GM18508 (cell line): ENCODE measurements around the gene DTNBP1.

Source experiments
- ATAC-seq: cut with Tn5 transposase; IDR thresholded peaks from one replicate; pipeline ENCODE4 v1.9.1; 2021; ENCODE audit warnings: moderate number of reproducible peaks; ENCODE audit not compliant: insufficient read depth, unreplicated experiment

Gene DTNBP1

DNA sequence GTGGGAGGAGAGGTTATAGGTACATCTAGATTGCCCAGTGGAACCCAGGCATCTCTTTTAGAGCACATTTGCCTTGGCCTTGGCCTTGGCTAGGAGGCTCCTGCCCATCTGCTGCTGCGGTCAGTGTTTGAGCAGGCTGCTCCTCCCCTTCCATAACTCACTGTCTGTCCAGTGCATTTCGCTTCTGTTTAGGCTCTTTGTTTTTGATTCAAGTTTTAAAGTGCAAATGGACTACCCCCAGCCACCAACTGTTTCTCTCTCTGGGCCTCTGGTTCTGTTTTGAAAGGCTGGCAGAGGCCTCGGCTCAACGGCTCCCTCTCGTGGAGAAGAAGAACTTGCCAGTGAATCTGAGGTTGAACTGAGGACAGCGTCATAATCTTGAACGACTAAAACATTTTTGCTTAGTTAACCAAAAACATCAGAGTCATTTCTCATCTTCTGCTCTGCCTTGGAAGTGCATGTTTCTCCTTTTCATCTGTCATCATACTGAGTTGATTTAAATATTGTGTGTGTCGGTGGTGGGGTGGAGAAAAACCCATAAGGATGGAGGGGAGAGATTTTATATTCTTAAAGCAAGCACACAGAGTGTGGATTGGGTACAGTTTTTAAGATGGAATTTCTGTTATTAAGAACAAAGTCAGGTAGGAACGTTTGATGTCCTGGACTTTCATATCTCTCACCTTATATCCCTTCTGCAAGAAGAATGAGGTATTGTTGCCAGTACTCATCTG lies 171.4 kb downstream of the DTNBP1 start:
- ATAC-seq, result no peak

DNA sequence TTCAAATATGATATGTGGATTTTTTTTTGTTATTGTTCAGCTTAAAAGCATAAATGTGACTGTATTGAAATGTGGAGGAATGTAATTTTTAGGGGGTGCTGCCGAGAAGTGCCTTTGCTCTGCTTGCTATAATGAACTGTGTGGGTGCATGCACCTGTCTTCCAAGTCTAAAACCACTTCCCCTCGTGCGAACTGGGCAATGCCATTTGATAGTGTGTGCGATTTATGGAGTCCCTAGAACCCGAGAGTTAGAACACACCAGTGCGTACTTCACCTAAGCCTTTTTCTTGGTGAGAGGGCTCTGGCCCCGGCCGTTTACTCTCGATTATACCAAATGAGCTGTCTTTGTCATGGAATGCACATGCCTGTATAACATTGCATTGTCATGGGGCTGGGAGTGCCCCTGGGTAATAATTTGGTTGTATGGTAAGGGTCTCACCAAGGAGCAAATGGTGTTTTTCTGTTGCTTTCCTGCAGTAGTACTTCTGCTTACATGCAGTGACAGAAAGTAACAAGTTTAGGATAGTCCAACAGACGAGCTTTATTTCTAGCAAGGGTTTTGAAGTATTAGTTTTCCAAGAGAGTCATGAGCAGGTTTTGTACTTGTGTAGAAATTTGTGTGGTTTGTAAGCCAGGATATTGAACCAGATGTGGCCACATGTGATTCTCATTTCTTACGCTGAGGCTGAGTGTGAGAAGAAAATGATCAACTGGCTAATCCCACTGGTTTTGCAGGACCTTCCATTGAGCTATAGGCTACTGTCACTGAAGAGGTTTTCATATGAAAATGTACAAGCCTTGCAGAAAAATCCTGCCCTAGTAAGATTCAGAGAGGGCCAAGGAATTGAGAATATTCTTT lies 172.4 kb downstream of the DTNBP1 start:
- no peak for ATAC-seq

DNA sequence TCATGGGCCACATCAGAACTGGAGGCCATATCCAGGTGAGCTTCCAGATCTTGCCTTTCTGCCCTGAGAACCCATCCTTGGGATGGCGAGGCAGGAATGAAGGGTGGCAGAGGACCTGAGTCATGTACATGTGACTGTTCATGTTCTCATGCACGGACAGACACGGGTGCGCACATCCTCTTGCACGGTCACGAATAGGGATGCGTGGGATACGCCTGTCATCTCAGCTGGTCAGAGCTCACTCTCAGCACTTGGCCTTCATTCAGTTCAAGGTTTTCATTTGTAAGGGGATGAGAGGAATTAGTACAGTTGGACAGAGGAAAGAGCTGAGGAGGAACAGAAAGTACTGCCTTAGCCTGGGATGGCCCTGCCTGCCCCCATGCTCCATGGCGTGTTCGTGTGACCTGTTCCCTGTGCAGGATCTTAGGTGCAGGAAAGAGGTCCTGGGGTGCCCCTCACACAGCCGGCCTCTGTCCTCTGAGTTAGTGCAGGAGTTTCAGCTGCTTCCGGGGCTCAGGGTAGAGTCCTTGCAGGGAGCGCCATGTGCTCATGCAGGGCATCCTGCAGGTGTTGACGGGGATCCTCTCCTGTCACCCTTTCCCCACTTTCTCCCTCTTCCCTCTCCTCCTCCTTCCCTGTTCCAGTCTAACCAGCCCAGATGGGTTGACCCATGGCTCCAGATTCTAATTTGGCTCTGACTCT lies 173.4 kb downstream of the DTNBP1 start:
- no peak for ATAC-seq

DNA sequence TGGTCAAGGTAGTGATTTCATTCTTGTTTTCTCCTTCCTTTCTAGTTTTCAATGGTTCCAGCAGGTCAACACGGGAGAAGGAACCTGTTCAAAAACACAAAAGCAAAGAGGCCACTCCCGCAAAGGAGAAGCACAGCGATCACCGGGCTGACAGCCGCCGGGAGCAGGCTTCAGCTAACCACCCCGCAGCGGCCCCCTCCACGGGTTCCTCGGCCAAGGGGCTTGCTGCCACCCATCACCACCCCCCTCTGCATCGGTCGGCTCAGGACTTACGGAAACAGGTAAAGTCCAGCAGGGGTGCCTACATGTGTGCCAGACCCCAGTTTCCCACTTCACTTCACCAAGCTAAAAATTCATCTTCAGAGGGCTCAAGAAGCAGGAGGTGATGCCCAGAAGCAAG lies 175.6 kb downstream of the DTNBP1 start:
- no peak for ATAC-seq

DNA sequence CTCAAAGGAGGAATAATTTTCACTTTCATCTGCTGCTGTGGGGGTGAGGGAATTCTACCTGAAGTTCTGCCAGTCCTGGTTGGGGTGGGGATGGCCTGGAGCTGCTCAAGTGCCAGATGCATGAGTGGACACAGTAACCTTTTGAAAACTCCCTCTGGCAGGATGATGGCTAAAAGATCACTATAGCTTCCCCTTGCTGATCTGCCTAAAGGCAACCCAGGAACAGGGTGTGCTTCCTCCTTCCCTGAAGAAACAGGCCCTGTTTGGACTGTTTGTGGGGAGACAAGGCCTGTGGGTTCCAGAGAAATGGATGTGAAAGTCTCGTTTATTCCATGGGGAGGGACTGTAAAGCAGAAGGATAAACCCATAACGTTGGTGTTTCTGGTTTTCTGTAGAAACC lies 176.9 kb downstream of the DTNBP1 start:
- no peak for ATAC-seq

DNA sequence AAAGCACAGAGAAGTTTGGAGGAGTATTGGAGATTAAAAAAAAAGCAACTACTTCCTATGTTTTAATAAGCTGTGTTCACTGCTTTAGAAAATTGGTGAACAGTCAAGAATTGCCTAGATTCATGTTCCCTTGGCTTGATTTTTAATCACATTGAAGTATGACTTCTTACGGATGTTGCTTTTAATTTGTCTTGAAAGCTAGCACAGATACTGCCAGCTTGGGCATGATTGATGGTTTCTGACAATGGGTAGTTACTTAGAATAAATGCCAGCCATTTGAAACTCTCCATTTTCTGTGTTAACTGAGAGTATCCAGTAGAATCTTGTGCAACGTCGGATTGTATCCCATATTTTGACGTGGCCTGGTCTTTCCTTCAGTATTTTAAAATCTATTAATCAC lies 178.0 kb downstream of the DTNBP1 start:
- no peak for ATAC-seq

DNA sequence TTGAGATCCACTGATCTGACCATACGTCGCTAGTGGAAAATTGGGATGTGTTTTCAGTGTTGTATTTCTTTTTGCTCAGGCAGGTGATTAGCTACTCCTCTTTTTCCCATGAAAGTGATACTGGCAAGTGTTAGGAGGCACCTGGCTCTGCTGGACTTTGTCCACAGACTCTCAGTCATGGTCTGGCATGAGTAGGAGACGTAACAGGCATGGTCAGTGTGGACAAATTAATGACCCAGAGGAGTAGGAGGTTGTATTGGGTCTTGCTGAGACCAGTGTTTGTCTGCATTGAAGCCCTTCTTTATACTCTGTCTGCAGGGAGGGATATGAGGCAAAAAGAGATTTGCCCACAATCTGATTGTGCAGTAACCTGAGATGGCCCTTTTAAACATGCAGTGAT lies 178.7 kb downstream of the DTNBP1 start:
- ATAC-seq, result no peak

DNA sequence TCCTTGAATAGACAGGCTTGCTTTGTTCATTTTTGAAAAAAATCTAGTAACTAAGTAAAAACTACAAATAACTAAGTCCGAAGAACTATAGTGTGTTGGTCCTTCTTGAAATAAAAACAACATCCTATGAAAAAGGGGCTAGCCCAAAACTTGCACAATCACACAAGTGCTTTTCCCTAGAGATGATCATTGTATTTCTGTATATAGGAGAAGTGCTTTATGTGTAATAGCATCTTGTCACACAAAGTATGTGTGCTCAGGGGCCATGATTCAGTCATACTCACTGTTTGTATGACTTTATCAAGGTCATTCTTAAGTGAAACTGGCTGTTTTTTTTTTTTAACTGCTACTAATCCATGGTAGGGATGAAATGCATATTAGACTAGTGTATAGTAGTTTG lies 179.8 kb downstream of the DTNBP1 start:
- ATAC-seq, result no peak

DNA sequence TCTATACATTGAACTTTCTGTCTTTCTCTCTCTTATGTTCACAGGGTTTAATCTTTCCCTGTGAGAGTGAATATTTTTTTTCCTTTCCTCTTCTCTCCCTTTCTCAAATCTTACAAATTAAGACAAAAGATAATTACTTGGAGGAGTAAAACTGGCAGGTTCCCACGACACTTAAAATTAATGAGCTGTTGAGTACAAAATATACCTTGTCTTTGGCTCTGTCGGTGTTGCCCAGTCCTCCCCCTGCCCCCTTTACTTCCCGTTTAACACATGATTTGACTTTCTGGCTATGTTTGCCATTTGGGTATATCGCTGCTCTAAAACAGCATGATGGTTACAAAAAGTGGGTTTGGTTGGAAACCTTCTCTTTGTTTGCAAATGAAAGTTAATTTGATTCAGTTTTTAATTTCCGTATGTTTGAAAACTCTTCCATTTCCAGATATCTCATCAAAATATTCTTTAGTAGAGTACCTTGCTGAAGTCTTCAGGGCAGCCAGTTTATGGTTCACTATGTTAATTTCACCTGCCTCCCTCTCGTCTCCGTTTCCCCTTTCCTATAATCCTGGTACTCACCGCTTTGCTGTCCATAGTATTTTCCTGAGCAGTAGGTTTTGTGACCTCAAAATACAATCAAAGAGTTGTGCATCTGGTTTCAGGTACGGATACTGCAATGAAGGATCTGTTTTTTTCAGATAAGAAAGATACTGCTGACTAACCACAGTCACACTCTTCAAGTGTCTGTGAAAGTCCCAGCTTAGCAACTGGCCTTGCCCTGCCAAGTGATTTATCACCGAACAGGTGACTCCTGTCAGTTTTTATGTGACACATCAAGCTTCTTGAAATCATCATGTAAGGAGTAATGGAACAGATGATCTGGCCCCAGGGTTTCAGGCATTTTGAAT lies 181.2 kb downstream of the DTNBP1 start:
- ATAC-seq, result no peak

DNA sequence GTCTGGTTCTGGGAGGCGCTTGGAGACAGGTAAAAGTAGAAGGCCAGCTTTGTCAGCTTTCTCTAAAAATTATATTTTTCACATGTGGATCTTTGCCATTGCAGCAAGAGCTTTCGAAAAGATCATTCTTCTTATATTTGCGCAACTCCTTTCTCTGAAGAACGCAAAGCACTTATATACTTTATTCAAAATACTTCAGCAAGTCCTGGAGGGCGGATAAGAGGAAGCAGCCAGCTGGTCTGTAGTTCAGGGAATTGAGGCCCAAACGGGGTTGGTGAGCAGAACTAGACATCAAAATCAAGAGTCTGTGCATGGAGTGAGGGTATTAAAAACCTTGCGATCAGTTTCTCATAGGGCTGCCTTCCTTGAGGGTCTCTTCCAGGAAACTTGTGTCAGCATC lies 182.3 kb downstream of the DTNBP1 start:
- ATAC-seq, result no peak

DNA sequence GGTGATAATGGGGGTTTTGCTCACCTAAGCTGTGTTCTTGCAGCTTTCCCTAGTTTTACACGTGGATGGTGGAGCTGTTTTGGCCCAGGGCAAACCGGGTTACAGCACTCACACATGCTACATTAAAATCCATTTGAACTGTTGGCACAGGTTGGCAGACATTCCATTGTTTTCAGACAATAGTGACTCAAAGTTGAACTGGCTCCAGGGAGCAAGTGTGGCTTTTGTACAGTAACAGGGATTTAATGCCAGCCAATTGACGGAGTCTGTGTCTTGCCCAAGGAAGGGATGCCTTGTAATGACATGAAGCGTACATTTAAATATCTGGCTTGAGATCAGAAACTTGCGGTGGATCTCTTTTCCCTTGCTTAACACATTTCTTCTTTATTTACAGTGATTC lies 183.1 kb downstream of the DTNBP1 start:
- ATAC-seq, result no peak

DNA sequence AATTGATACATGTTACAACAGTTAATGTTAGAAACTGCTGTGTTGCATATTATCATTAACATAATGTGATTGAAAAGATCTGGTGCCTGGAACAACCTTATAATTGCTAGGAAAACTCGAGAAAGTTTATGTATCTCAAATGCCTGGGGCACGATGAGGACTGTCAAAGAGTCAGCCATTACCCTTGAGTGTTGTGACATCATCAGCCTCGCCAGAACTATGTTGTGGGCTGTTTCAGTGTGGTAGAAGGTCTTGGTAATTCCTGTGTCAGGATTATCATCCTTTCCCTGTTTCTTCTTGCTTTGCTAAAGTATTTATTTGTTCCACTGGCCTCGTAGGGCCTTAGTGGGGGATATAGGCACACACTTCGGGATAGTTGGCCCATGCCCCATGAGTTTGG lies 185.1 kb downstream of the DTNBP1 start:
- no peak for ATAC-seq

DNA sequence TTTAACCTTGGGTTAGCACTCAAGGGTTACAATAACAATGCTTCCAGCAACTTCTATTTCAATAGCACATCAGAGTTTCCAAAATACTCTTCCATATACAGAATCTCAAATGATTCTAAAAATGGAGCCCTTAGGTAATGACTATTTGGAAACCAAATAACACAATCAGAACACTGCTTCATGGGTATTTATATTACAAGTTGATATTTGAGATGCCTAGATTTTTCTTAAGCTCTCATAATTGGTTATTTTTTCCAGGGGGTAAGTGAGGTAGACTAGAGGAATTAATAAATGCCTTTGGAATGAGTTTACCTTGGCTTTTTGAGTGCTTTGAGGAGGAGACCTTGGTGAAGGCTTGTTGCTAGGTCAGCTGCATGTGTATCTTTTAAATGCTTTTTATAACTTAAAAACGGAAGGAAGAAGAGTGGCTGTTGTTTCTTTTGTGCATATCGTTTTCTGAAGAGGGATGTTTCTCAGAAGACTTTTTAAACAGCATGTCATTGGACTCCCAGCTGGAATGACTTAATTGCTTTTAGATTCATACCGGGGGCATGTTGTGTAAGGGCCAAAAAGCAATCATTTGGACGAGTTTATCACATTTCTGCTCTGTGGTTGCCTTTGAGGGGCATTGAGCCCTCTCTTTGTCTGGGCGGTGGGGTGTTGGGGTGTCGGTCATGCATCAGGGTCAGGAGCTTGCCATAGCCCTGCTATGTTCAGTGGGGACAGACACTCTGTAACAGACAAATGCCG lies 186.0 kb downstream of the DTNBP1 start:
- ATAC-seq, result no peak

DNA sequence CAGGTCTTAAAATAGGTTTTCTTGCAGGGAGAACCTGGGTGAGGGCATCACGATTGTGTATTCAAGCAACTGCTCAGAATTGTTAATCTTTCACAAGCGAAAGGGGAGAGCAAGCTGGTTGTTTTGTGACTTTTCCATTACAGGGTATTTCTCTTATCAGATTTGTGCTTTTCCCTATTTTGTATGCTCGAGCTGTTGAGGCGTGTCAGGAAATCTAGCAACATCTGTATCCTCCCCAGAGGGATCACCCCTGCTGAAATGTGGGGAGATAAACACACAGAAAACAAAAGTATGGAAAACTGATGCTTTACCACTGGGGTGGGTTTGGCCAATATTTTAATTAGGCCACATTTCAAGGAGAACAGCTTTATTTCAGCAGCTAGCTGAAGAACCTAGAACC lies 187.0 kb downstream of the DTNBP1 start:
- ATAC-seq, result no peak

DNA sequence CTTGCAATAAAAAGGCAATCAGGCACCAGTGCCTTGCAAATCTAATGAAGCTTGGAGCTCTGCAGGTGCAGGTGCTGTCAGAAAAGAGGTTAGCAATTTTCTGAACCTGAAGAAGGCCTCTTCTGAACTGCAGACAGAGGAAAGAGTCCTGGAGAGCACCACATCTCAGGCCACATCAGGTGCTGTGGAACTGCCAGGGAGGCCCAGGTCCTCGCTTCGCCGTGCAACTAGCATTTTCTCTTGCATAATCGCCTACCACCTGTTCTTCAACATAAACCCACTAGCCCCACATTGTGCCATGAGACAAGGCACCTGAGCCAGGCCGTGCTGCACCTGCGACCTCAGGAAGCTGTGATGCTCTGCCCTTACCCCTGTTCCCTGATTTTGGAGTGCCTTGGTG lies 187.6 kb downstream of the DTNBP1 start:
- no peak for ATAC-seq

DNA sequence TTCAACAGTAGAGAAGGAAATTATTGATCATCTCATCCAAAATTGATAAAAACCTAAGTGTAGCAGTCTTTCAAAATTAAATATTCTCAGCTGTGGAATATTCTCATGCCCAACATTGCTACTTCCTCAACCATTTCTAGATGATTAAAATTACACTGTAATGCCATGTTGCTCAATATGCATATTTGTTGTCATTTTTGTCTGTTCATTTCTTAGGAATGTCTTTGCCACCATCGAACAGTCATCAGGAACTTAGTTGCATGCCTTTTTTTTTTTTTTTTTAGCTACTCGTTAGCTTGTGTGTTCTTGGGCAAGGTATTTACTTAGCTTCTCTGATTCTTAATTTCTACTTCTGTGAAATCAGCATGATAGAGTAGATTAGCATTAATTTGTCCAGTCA lies 188.6 kb downstream of the DTNBP1 start:
- ATAC-seq, result no peak

DNA sequence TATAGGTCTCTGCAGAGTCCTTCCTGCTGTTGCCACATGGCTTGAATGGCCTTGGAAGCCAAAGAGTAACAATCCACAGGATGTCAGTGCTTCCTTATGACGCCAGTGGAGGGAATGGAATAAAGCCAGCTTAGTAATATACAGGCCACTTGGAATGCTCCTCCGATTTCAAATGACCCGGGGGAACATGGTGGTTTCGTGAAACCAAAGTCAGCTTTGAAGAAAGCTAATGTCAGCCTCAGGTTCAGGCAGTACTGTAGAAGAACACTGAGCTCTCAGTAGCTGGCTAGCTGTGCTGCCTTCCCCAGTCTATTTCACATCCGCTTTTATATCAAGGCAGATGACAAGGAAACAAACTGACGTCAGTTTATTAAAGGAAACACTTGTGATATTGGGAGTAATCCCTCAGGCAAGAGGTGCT lies 189.1 kb downstream of the DTNBP1 start:
- ATAC-seq, result no peak

DNA sequence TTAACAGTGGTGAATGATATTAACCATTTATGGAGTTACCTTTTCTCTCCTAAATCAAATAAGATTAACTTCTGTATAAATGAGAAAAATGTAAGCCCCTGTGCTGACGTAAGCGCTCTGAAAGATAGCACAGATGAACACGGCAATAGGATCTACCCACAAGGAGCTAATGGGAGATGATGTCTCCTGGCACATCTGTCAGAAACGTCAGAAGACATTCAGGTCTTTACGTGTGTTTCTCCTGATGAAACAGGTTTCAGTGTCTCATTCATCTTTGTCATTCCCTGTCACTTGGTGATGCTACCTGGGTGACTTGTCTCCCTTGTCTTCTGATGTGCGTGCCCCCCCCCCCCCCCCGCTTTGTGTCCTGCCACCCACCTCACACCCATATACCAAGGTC lies 189.7 kb downstream of the DTNBP1 start:
- ATAC-seq, result no peak
